B cell (primary cell): ENCODE results near the gene SEPTIN3.

Experiments
- EZH2 ChIP-seq: IDR thresholded peaks from 2 replicates; pipeline ENCODE4 v1.6.1; 2012; ENCODE audit warnings: borderline replicate concordance, low read depth, mild to moderate bottlenecking, moderate library complexity, low read length; ENCODE audit not compliant: insufficient read depth, poor library complexity, severe bottlenecking
- TF ChIP-seq, protein P1 (sequence below): fragments of 200-600 bp; IDR thresholded peaks from one replicate; pipeline ENCODE4 v1.8.0; 2022; ENCODE audit warnings: antibody characterized with exemption, mild to moderate bottlenecking

DNA sequence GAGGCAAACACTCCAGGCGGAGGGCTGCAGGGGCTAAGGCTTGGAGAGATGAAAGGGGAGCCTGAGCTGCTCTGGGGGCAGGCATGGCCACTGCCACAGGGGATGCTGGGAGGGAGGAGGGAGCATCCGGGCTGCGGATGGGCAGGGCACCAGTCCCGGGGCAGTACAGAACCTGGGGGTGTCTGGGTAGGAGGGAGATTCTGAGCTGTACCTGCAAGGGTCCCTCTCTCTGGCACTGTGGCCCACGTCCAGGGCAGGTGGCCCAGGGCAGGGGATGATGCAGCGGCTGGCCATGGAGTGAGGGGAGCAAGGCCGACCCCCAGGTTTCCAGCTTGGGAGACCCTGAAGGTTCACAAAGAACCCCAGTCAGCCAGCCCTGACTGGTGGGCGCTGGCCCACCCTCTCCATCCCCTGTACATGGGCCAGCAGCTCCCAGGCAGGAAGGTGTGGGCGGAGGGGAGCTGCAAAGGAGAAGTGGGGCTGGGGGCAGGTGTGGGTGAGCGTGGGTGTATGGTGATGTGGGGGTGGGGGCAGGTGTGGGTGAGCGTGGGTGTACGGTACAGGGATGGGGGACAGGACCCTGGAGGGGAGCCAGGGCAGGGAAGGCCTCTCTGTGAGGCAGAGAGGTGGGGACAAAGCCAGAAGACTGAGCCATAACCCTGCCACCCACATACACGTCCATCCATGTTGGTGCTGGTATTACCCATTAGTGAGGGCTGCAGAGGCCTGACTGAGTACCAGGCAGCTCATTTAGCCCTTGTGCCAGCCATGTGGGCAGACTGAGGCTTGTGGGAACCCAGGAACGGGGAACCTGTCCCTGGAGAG, 40.4 kb upstream of the SEPTIN3 start:
- TF ChIP-seq, protein P1, sequence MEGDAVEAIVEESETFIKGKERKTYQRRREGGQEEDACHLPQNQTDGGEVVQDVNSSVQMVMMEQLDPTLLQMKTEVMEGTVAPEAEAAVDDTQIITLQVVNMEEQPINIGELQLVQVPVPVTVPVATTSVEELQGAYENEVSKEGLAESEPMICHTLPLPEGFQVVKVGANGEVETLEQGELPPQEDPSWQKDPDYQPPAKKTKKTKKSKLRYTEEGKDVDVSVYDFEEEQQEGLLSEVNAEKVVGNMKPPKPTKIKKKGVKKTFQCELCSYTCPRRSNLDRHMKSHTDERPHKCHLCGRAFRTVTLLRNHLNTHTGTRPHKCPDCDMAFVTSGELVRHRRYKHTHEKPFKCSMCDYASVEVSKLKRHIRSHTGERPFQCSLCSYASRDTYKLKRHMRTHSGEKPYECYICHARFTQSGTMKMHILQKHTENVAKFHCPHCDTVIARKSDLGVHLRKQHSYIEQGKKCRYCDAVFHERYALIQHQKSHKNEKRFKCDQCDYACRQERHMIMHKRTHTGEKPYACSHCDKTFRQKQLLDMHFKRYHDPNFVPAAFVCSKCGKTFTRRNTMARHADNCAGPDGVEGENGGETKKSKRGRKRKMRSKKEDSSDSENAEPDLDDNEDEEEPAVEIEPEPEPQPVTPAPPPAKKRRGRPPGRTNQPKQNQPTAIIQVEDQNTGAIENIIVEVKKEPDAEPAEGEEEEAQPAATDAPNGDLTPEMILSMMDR, result no peak
- TF ChIP-seq EZH2, result no peak
